NCI-H1436 treated with DMSO at 0.1 percent for 48 hours (cell line): Measurements from ENCODE around the gene CDH4.

Experiments
- DNase-seq: peaks from one replicate; lab custom pipeline; 2025; lab: John Stamatoyannopoulos, UW

The CDH4 gene

GRCh38 chr20:61766921-61767610 is 515.0 kb downstream of the CDH4 start:
- DNase-seq: no peak

- no peak for DNase-seq
These were observed 515.9 kb downstream of the CDH4 start for GRCh38 chr20:61767761-61768494.

GRCh38 chr20:61768571-61769285 is 516.7 kb downstream of the CDH4 start:
- DNase-seq: no peak

GRCh38 chr20:61769286-61769832 is 517.3 kb downstream of the CDH4 start:
- no peak for DNase-seq

- DNase-seq: no peak
These were observed 518.1 kb downstream of the CDH4 start for GRCh38 chr20:61770113-61770585.

GRCh38 chr20:61771805-61772350 is 519.8 kb downstream of the CDH4 start:
- no peak for DNase-seq

GRCh38 chr20:61772828-61773631 is 521.0 kb downstream of the CDH4 start:
- DNase-seq: no peak

- no peak for DNase-seq
These were observed 522.0 kb downstream of the CDH4 start for GRCh38 chr20:61773926-61774587.

GRCh38 chr20:61775423-61775822 is 523.4 kb downstream of the CDH4 start:
- DNase-seq: no peak

- DNase-seq: no peak
These were observed 524.5 kb downstream of the CDH4 start for GRCh38 chr20:61776491-61777075.

GRCh38 chr20:61777773-61778494 is 525.9 kb downstream of the CDH4 start:
- no peak for DNase-seq

- no peak for DNase-seq
These were observed 526.4 kb downstream of the CDH4 start for GRCh38 chr20:61778495-61778863.

GRCh38 chr20:61779176-61779965 is 527.3 kb downstream of the CDH4 start:
- no peak for DNase-seq

GRCh38 chr20:61780066-61780465 is 528.0 kb downstream of the CDH4 start:
- DNase-seq: no peak

- no peak for DNase-seq
These were observed 532.9 kb downstream of the CDH4 start for GRCh38 chr20:61784801-61785566.

- DNase-seq: no peak
These were observed 533.4 kb downstream of the CDH4 start for GRCh38 chr20:61785567-61785816.

GRCh38 chr20:61786230-61786629 is 534.2 kb downstream of the CDH4 start:
- DNase-seq: no peak

- DNase-seq: no peak
These were observed 536.3 kb downstream of the CDH4 start for GRCh38 chr20:61788343-61788742.

GRCh38 chr20:61789329-61789728 is 537.3 kb downstream of the CDH4 start:
- no peak for DNase-seq
